Activated T-helper 1 cell treated with anti-CD3 and anti-CD28 coated beads, Interleukin-12 subunit alpha, Interleukin-12 subunit beta, Interleukin-2, Interleukin-4 antibody, amounts not matched to agents 30 ng/mL and 10 ng/mL and 1 ng/mL, durations not matched to agents 14 hours and 24 hours and 36 hours (primary cell): ENCODE data around the gene TSHZ2. TPM values are rescaled to one million over a fixed set of nuclear protein-coding genes. Genes with fewer than 3 reads are reported as not detected.

ENCODE experiments used
- DNase-seq: peaks from one replicate; pipeline ENCODE4 v3.0.0; 2021; ENCODE audit warnings: low spot score
- H3K27ac Mint-ChIP-seq: one replicate; pipeline ENCODE4 v1.8.0; 2021; ENCODE audit warnings: mild to moderate bottlenecking, mixed read lengths
- H3K27me3 Mint-ChIP-seq: one replicate; pipeline ENCODE4 v1.8.0; 2022; ENCODE audit warnings: mild to moderate bottlenecking, moderate library complexity, mixed read lengths; ENCODE audit not compliant: insufficient read depth
- H3K36me3 Mint-ChIP-seq: one replicate; pipeline ENCODE4 v1.8.0; 2021; ENCODE audit warnings: low read depth, mixed read lengths
- H3K4me1 Mint-ChIP-seq: one replicate; pipeline ENCODE4 v1.8.0; 2021; ENCODE audit warnings: low read depth, mixed read lengths
- H3K4me3 Mint-ChIP-seq: one replicate; pipeline ENCODE4 v1.8.0; 2021; ENCODE audit warnings: mild to moderate bottlenecking, moderate library complexity, mixed read lengths
- H3K9me3 Mint-ChIP-seq: one replicate; pipeline ENCODE4 v1.8.0; 2021; ENCODE audit warnings: mixed read lengths
- intact Hi-C: fragments of 100-400 bp; cut with micrococcal nuclease; formaldehyde crosslinking; loops from one replicate; pipeline ENCODE4 v1.15.1; 2024
- total RNA-seq: library from RNA; stranded (reverse); gene quantifications from 2 replicates; pipeline ENCODE4 v1.2.3, GENCODE V29; 2022

The TSHZ2 gene
- total RNA-seq, 1 donor from 2014 or later, result 26.0 TPM

DNA sequence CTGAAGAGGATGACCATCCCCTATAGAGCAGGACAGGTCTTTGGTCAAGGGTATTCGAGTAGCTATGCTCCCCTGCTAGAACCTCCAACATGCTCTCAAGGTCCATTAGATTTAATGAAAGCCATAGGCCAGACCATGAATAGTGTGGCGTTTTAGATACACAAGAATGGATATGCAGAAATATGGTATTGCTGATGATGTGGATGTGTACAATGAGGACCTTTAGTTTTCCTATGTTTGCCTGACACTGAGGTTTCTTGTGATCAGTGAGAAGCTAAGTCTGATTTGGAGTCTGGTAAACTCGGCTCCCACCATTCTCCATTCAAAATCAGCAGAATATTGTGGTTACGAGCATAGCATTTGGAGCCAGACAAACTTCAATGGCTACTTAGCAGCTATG lies 125.6 kb downstream of the TSHZ2 start:
- Mint-ChIP-seq H3K4me1 (no peaks in the 10 kb centered on the region), H3K36me3 (peaks cover 4% of the 10 kb centered on the region), H3K9me3 (peaks cover 5% of the 10 kb centered on the region), H3K27ac (no peak overlapping the region), H3K4me3 (no peak overlapping the region), H3K27me3 (no peaks in the 10 kb centered on the region)
- intact Hi-C loops, result no loop called here
- DNase-seq, result no peak

GRCh38 chr20:53098621-53099020 lies 126.5 kb downstream of the TSHZ2 start:
- Mint-ChIP-seq H3K36me3 (peaks cover 4% of the 10 kb centered on the region), H3K4me3 (no peak overlapping the region), H3K9me3 (peaks cover 5% of the 10 kb centered on the region), H3K27me3 (no peaks in the 10 kb centered on the region), H3K4me1 (peaks cover 2% of the 10 kb centered on the region), H3K27ac (no peak overlapping the region)
- intact Hi-C loops, result no loop called here
- DNase-seq, result no peak

DNA sequence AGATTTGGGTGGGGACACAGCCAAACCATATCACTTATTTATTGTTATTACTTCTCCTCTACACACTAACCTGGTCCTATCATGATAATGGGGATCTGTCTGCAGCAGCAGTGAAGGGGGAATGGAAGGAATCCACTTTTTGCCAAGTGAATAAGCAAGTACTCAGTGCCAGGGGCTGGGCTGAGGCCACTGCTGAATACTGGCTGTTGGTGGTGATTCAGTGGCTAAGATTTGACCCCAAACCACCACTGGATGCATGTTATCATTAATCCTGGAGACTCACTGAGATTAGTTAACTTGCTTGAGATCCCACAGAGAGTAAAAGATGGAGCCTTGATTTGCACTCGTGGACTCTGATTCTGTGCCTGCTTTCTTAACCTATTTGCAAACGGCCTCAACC lies 127.7 kb downstream of the TSHZ2 start:
- Mint-ChIP-seq H3K9me3 (peaks cover 5% of the 10 kb centered on the region), H3K36me3 (peaks cover 7% of the 10 kb centered on the region), H3K27ac (no peak overlapping the region), H3K4me3 (no peak overlapping the region), H3K4me1 (peaks cover 7% of the 10 kb centered on the region), H3K27me3 (no peaks in the 10 kb centered on the region)
- intact Hi-C loops, result no loop called here
- no peak for DNase-seq

DNA sequence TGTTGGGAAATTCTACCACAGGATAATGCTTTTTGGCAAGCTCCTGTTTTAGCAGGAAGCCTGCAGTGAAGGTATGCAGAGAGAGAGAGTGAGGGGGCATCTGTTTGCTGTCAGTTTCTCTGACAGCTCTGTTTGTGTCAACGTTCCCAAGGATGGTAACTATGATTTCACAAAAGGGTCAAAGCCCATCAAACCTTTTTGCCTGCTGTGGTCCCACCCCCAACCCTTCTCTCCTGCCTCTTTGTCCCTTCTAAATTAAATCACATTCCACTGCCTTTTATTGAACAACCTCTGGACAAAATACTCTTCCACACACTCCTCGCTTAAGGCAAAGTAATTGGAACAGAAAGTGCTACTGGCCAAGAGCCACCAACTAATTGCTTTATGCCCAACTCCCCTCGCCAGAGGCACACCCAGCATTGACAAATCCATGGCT lies 128.3 kb downstream of the TSHZ2 start:
- Mint-ChIP-seq H3K4me1 (peaks cover 7% of the 10 kb centered on the region), H3K36me3 (peaks cover 7% of the 10 kb centered on the region), H3K27ac (no peak overlapping the region), H3K9me3 (peaks cover 5% of the 10 kb centered on the region), H3K4me3 (no peak overlapping the region), H3K27me3 (no peaks in the 10 kb centered on the region)
- intact Hi-C loops, result no loop called here
- no peak for DNase-seq

- H3K9me3 Mint-ChIP-seq, result peaks cover 5% of the 10 kb centered on the region
- peaks cover 11% of the 10 kb centered on the region for H3K4me1 Mint-ChIP-seq
- H3K27me3 Mint-ChIP-seq, result no peaks in the 10 kb centered on the region
- peaks cover 7% of the 10 kb centered on the region for H3K36me3 Mint-ChIP-seq
- no peak overlapping the region for H3K27ac Mint-ChIP-seq
- DNase-seq, result no peak
- no peak overlapping the region for H3K4me3 Mint-ChIP-seq
- intact Hi-C loops, result no loop called here
Observed at GRCh38 chr20:53101992-53102760, 130.0 kb downstream of the TSHZ2 start.

DNA sequence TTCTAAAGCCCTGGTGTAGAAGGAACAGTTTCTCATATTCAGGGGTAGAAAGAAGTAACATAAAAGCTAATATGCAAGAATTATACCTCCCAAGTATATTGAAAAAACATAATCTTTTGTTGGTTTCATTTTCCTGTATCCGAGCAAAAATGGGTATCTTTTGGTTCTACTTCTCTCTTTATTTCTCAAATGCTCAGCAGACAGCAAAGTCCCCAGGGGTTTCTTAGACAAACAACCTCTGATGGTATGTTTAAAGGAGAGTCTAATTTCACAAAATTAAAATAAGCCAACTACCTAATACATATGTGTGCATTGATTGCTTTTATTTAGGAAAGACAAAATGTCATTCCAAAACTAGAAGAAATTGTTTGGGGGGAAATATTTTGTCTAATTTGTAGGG lies 131.0 kb downstream of the TSHZ2 start:
- H3K9me3 Mint-ChIP-seq, result peaks cover 5% of the 10 kb centered on the region
- intact Hi-C loops, result no loop called here
- no peak for DNase-seq
- peaks cover 11% of the 10 kb centered on the region for H3K4me1 Mint-ChIP-seq
- H3K4me3 Mint-ChIP-seq, result no peak overlapping the region
- H3K27ac Mint-ChIP-seq, result no peak overlapping the region
- peaks cover 7% of the 10 kb centered on the region for H3K36me3 Mint-ChIP-seq
- H3K27me3 Mint-ChIP-seq, result peaks cover 1% of the 10 kb centered on the region

- DNase-seq, result no peak
- Mint-ChIP-seq H3K4me3 (no peak overlapping the region), H3K27ac (no peak overlapping the region), H3K27me3 (peaks cover 1% of the 10 kb centered on the region), H3K4me1 (peaks cover 11% of the 10 kb centered on the region), H3K36me3 (peaks cover 8% of the 10 kb centered on the region), H3K9me3 (peaks cover 4% of the 10 kb centered on the region)
- intact Hi-C loops, result no loop called here
Observed at GRCh38 chr20:53104884-53105283, 132.7 kb downstream of the TSHZ2 start.

GRCh38 chr20:53116733-53117132 lies 144.6 kb downstream of the TSHZ2 start:
- Mint-ChIP-seq H3K4me3 (no peak overlapping the region), H3K27me3 (peaks cover 1% of the 10 kb centered on the region), H3K4me1 (peaks cover 1% of the 10 kb centered on the region), H3K36me3 (peaks cover 5% of the 10 kb centered on the region), H3K9me3 (no peaks in the 10 kb centered on the region), H3K27ac (no peak overlapping the region)
- intact Hi-C loops, result no loop called here
- DNase-seq, result no peak

DNA sequence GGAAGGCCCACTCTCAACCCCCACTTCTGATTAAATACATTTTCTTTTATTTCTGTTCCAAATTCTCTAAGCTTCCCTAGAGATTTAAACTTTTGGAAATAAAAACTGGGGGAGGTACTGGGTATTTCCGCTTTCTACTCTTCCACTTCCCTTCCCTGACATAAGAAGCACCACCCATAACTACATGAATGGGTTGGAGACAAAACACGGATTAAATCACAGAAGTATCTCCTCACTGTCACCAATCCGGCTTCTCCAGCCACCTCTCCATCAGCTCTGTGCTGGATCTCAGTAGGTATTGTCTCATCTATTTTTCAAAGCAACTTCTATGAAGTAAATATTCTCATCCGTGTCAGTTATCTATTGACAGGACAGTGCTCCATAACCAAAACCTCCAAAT lies 150.7 kb downstream of the TSHZ2 start:
- H3K4me3 Mint-ChIP-seq, result no peak overlapping the region
- intact Hi-C loops, result no loop called here
- DNase-seq, result no peak
- H3K36me3 Mint-ChIP-seq, result peaks cover 2% of the 10 kb centered on the region
- H3K27me3 Mint-ChIP-seq, result no peaks in the 10 kb centered on the region
- H3K4me1 Mint-ChIP-seq, result peaks cover 37% of the 10 kb centered on the region
- H3K9me3 Mint-ChIP-seq, result no peaks in the 10 kb centered on the region
- H3K27ac Mint-ChIP-seq, result no peak overlapping the region

GRCh38 chr20:53124075-53124551 lies 152.0 kb downstream of the TSHZ2 start:
- H3K9me3 Mint-ChIP-seq, result no peaks in the 10 kb centered on the region
- no peak for DNase-seq
- no peak overlapping the region for H3K27ac Mint-ChIP-seq
- H3K36me3 Mint-ChIP-seq, result peaks cover 4% of the 10 kb centered on the region
- H3K4me1 Mint-ChIP-seq, result peaks cover 43% of the 10 kb centered on the region
- intact Hi-C loops, result no loop called here
- no peaks in the 10 kb centered on the region for H3K27me3 Mint-ChIP-seq
- H3K4me3 Mint-ChIP-seq, result no peak overlapping the region

DNA sequence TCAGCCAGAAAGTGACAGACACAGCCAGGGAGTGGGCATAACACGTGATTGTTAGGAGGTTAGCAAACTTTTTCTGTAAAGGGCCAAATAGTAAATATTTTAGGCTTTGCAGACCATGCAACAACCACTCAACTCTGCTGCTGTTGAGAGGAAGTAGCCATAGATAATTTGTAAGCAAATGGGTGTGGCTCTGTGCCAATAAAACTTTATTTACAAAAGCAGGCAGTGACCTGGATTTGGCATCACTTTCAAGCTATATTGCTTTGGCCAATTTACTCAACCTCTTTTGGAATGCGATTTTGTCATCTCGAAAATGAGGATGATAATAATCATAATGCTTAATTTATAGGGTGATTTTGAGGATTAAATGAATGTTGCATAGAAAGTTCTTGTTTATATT lies 152.6 kb downstream of the TSHZ2 start:
- Mint-ChIP-seq H3K9me3 (no peaks in the 10 kb centered on the region), H3K36me3 (peaks cover 4% of the 10 kb centered on the region), H3K4me3 (no peak overlapping the region), H3K4me1 (peaks cover 43% of the 10 kb centered on the region), H3K27ac (no peak overlapping the region), H3K27me3 (no peaks in the 10 kb centered on the region)
- DNase-seq, result no peak
- intact Hi-C loops, result no loop called here

DNA sequence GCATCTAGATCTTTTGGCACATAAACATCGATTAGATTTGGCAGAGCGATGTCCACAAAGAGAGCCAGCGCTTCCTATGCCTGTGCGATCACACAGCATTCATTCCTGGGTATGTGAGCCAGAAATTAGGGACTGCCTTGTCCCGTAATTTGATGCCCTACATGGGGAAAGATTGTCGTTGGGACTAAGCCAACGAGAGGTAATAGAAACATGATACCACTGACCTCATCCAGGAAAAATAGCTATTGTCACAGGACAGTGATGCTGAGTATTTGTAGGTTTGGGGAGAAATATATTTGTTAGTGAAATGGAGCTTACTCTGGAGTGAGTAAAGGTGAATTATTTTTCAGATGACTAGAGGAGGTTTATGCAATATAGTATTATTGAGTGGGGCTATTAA lies 154.0 kb downstream of the TSHZ2 start:
- H3K27ac Mint-ChIP-seq, result no peak overlapping the region
- no peaks in the 10 kb centered on the region for H3K27me3 Mint-ChIP-seq
- no peak for DNase-seq
- no peak overlapping the region for H3K4me3 Mint-ChIP-seq
- no peaks in the 10 kb centered on the region for H3K9me3 Mint-ChIP-seq
- H3K4me1 Mint-ChIP-seq, result peaks cover 48% of the 10 kb centered on the region
- intact Hi-C loops, result no loop called here
- H3K36me3 Mint-ChIP-seq, result peaks cover 4% of the 10 kb centered on the region

DNA sequence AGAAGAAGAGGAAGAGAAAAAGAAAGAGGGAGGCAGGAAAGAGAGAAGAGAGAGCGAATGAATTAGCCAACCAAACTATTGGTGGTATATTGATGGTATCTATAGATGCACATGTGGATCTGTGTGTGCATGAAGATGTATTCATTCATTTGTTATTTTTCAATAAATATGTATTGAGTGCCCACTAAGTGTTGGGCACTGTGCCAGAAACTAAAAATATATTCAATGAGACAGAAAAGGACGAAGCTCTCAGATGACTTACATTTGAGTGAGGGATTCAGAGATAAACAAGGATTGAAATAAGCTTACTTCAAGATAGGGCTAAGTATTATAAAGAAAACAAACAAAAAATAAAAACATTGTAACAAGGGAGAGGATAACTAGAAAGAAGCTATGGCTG lies 154.9 kb downstream of the TSHZ2 start:
- H3K9me3 Mint-ChIP-seq, result no peaks in the 10 kb centered on the region
- intact Hi-C loops, result no loop called here
- H3K4me1 Mint-ChIP-seq, result peaks cover 52% of the 10 kb centered on the region
- no peaks in the 10 kb centered on the region for H3K27me3 Mint-ChIP-seq
- no peak for DNase-seq
- no peak overlapping the region for H3K4me3 Mint-ChIP-seq
- H3K36me3 Mint-ChIP-seq, result peaks cover 6% of the 10 kb centered on the region
- no peak overlapping the region for H3K27ac Mint-ChIP-seq

- no peaks in the 10 kb centered on the region for H3K9me3 Mint-ChIP-seq
- H3K4me1 Mint-ChIP-seq, result peaks cover 54% of the 10 kb centered on the region
- H3K27ac Mint-ChIP-seq, result peak overlapping the region; percentile 30
- H3K36me3 Mint-ChIP-seq, result peaks cover 6% of the 10 kb centered on the region
- DNase-seq, result no peak
- H3K4me3 Mint-ChIP-seq, result no peak overlapping the region
- intact Hi-C loops, result no loop called here
- H3K27me3 Mint-ChIP-seq, result no peaks in the 10 kb centered on the region
Observed at GRCh38 chr20:53128004-53128403, 155.8 kb downstream of the TSHZ2 start.
